ENCODE data around the gene ADGRA1.
"Not testable (repeated sequence)": the region's sequence is repeated elsewhere in the genome, so short reads cannot be mapped to it uniquely, and the experiment has no call there.

ADGRA1 gene

GRCh38 chr10:133166504-133166827 is 78.7 kb downstream of the ADGRA1 start:
- DNase-seq: no peak

- no peak for DNase-seq
Measured at GRCh38 chr10:133166828-133167692, 79.3 kb downstream of the ADGRA1 start.

- DNase-seq: no peak
Measured at GRCh38 chr10:133167693-133168616, 80.2 kb downstream of the ADGRA1 start.

- no peak for DNase-seq
Measured at GRCh38 chr10:133168617-133169031, 80.9 kb downstream of the ADGRA1 start.

DNA sequence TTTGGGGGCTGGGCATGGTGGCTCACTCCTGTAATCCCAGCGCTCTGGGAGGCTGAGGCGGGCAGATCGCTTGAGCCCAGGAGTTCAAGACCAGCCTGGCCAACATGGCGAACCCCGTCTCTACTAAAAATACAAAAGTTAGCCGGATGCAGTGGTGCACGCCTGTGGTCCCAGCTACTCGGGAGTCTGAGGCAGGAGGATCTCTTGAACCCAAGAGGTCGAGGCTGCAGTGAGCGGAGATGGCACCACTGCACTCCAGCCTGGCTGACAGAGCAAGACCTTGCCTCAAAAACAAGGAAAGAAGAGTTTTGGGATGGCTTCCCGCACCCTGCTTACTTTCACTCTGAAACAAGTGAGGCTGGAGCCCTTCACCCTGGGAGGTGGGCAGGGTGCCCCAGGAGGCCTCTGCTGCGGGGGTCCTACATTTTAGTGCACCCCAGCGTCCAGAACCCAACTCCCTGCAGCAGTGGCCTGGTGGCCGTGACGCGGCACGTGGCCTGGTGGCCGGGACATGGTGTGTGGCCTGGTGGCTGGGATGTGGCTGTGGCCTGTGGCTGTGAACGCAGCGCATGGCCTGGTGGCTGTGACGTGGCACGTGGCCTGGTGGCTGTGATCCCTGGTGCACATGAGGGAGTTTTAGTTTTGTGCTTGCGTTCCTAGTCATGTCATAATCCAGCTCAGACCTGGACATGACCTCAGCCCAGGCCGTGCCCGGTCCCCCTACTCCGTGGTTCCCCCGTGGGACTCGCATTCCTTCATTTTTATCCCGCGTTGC is 81.6 kb downstream of the ADGRA1 start:
- DNase-seq: no peak

DNA sequence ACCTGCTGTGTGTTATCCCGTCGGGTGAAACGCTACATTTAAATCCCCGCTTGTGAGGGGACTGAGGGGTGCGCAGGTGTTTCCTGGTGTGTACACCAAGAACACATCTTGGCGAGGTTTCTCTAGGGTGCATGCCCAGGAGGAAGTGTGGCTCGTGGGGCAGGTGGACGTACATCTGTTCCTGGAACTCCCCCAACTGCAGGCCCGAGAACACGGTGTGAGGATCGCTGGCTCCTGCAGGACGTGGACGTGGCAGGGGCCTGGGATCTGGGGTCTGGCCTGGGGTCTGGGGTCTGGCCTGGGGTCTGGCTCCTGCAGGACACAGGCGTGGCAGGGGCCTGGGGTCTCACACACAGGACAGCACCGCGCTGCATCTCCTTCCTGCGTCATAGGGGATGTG is 82.4 kb downstream of the ADGRA1 start:
- no peak for DNase-seq

DNA sequence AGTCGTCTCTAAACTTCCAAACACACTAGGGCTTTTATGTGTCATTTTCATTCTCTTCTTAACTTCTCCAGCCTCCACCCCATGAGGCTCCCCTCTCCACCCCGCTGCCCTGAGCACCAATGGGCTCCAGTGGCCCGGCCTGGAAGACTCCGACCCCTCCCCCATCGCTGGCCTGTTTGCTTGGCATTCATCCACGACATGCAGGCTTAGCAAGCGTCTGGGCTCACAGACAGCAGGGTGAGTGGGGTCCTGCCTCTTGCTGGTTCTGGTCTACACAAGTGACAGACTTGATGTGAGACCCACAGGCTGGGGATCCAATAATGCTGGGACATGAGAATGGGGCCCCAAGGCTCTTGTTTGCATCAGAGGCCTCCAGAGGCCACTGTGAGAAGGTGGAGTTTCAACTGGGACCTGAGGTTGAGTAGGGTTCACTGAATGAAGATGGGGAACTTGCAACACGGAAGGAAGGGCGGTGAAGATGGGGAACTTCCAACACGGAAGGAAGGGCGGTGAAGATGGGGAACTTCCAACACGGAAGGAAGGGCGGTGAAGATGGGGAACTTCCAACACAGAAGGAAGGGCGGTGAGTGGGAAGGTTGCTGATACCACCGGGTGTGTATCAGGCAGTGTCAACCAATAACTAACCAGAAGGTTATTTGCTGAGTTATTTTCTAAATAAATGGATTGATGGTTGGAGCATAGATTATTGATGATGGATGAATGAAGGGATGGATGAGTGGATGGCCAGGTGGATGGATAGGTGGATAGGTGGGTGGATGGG is 86.3 kb downstream of the ADGRA1 start:
- DNase-seq: no peak

DNA sequence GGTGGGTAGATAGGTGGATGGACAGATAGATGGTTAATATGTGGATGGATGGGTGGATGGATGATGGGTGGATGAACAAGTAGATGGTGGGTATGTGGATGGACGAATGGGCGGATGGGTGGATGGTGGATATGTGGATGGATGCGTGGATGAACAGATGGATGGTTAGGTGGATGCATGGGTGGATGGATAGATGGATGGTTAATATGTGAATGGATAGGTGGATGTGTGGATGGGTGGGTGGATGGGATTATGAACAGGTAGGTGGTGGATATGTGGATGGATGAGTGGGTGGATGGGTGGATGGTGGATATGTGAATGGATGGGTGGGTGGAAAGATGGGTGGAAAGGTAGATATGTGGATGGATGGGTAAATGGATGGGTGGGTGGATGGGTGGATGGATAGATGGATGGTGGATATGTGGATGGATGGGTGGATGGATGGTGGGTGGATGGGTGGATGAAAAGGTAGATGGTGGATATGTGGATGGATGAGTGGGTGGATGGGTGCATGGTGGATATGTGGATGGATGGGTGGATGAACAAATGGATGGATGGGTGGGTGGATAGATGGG is 87.1 kb downstream of the ADGRA1 start:
- no peak for DNase-seq

DNA sequence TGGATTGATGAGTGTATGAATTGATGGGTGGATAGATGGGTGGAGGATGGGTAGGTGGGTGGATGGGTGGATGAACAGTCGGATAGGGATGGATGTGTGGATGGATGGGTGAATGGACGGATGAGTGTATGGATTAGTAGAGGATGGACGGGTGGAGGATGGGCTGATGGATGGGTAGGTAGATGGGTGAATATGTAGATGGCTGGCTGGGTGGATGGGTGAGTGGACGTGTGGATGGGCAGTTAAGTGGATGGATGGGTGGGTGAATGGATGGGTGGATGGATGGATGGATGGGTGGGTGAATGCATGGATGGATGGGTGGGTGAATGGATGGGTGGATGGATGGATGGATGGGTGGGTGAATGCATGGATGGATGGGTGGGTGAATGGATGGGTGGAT is 87.9 kb downstream of the ADGRA1 start:
- DNase-seq: not testable (repeated sequence)

DNA sequence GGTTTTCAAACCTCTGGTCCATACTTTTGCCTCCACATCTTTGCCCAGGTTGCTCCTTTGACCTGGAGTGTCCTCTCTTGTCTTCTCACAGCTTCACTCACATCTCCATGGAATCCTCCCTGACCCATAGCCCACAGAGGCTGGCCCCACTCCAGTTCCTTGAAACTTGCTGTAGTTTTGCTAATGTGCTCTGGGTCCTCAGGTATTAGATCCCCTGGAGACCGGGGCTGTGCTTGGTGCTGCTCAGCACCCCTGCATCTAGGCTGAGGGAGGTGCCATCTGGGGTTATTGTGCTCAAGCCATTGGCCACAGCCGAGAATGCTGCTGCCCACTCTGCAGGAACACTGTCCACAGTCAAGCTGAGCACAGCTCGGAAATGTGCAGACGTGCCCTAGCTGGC is 88.8 kb downstream of the ADGRA1 start:
- no peak for DNase-seq

GRCh38 chr10:133177380-133178157 is 89.8 kb downstream of the ADGRA1 start:
- no peak for DNase-seq

- no peak for DNase-seq
Measured at GRCh38 chr10:133178357-133179127, 90.8 kb downstream of the ADGRA1 start.

DNA sequence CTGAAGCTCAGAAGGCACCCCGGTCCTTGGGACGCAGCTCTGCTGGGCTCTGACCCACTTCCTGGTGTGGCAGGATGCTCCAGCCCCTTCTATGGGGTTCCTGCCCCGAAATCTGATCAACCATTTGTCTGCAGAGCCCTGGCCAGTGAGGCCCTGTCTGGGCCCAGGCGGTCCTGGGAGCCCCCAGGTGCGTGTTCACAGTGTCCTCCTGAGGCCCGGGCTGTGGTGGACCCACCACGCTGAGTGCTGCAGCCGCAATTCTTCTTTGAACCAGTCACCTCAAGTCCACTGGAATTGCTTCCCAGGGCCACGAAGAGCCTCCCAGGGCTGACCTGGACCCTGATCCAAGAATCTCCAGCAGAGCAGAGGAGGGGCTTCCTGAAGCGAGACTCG is 91.4 kb downstream of the ADGRA1 start:
- DNase-seq: no peak

DNA sequence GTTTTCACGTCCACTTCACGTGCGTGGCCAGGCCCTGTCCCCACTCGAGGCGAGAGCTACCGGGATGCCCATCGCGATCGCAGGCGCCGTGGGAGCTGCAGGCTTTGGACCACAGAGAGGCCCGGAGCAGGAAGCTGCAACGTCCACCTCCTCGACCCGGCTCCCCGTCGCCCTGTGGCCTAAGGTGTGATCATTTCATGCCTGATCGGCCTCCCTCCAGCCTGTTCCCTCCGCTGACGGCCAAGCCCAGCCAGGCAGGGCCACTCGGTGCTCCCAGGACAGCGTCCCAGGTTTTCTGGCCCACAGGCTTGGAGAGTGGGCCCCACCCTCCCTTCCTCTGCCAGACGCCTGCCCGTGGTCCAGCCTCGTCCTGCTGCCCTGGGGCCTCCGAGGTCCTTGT is 91.9 kb downstream of the ADGRA1 start:
- no peak for DNase-seq

GRCh38 chr10:133180192-133180964 is 92.7 kb downstream of the ADGRA1 start:
- DNase-seq: no peak

- DNase-seq: no peak
Measured at GRCh38 chr10:133180965-133181639, 93.4 kb downstream of the ADGRA1 start.
